Tibial artery (tissue), 4 donors: Measurements from ENCODE around the gene SELENOV.

Experiments
- DNase-seq, 2 donors: peaks; one replicate each; pipeline ENCODE4 v3.0.0-alpha.2; 2019
- H3K27ac ChIP-seq, 2 donors: fragments of 200-600 bp; sonication (generic) in 1 of 2; 1 replicate in 1 of 2; 2 replicates in 1 of 2; pipeline ENCODE4 v1.5.1; 2018 to 2019; ENCODE audit warnings: mild to moderate bottlenecking in 1 of 2
- H3K27me3 ChIP-seq, 2 donors: fragments of 200-600 bp; sonication (generic) in 1 of 2; one replicate each; pipeline versions ENCODE4 v1.5.1 to v1.6.0; 2016 to 2019
- H3K36me3 ChIP-seq, 3 donors: fragments of 200-600 bp; sonication (generic) in 2 of 3; one replicate each; pipeline ENCODE4 v1.5.1; 2016 to 2019; ENCODE audit warnings: mild to moderate bottlenecking in 2 of 3
- H3K4me1 ChIP-seq, 4 donors: fragments of 200-600 bp; sonication (generic) in 2 of 4; 1 replicate in 3 of 4; 2 replicates in 1 of 4; pipeline ENCODE4 v1.5.1; 2016 to 2019
- H3K4me3 ChIP-seq, 2 donors: fragments of 200-600 bp; sonication (generic) in 1 of 2; 1 replicate in 1 of 2; 2 replicates in 1 of 2; pipeline ENCODE4 v1.5.1; 2018 to 2019; ENCODE audit warnings: mild to moderate bottlenecking in 2 of 2
- H3K9me3 ChIP-seq, 3 donors: fragments of 200-600 bp; sonication (generic) in 1 of 3; one replicate each; pipeline ENCODE4 v1.5.1; 2016 to 2019
- CTCF ChIP-seq, 2 experiments: fragments of 200-600 bp in 1 of 2; fragments of 450-650 bp in 1 of 2; IDR thresholded peaks; one replicate each; pipeline ENCODE4 v1.5.1; 2017 to 2019; ENCODE audit warnings: antibody characterized with exemption in 2 of 2, mild to moderate bottlenecking in 1 of 2, moderate library complexity in 1 of 2
- intact Hi-C: fragments of 100-400 bp; cut with DNase I; formaldehyde crosslinking; loops from one replicate; pipeline ENCODE4 v1.15.0; 2023; ENCODE audit warnings: low total_unique reads

The SELENOV gene

DNA sequence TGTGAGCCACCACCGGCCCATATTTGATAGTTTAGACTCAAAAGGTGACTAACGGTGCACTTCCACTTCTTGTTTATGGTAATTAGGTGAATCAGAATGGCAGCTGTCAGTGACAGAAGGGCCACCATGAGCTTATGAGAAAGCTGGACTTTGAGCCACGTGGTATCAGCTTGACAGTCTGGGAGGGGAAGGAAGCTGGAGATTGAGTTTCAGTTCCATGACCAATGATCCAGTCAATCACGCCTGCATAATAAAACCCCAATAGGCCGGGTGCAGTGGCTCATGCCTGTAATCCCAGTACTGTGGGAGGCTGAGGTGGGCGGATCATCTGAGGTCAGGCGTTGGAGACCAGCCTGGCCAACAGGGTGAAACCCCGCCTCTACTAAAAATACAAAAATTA, 9.6 kb downstream of the SELENOV start:
- no peak overlapping the region for H3K27ac ChIP-seq
- H3K4me3 ChIP-seq, result no peak overlapping the region
- peaks cover 0 to 6% (median 0%) of the 10 kb centered on the region in 3 donors for H3K36me3 ChIP-seq
- H3K4me1 ChIP-seq, result no peaks in the 10 kb centered on the region
- intact Hi-C loops, result no loop called here
- no peak for DNase-seq
- no peaks in the 10 kb centered on the region for H3K9me3 ChIP-seq
- TF ChIP-seq CTCF (IDR thresholded peaks at IDR 0.05), result no peak
- H3K27me3 ChIP-seq, result no peaks in the 10 kb centered on the region

GRCh38 chr19:39525205-39525604, 10.3 kb downstream of the SELENOV start:
- intact Hi-C loops, result no loop called here
- Histone ChIP-seq H3K27me3 (no peaks in the 10 kb centered on the region), H3K4me3 (no peak overlapping the region), H3K36me3 (peaks cover 0 to 6% (median 0%) of the 10 kb centered on the region in 3 donors), H3K9me3 (no peaks in the 10 kb centered on the region), H3K27ac (no peak overlapping the region), H3K4me1 (peaks cover 0 to 5% (median 2%) of the 10 kb centered on the region in 4 donors)
- no peak for TF ChIP-seq CTCF (IDR thresholded peaks at IDR 0.05)
- no peak for DNase-seq

DNA sequence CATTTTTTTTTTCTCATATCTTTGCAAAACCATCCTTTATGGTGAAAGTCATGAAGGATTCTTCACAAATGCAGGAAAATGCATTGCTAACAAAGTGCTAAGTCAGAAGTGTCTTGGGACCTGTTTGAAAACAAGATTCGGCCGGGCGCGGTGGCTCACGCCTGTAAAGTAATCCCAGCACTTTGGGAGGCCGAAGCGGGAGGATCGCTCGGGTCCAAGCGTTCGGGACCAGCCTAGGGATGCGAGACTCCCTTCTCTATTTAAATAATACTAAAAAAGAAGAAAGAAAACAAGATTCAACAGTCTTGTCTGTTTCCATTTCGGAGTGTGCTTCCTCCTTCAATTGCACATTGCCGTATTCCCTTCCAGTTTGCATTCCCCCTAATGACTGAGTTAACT, 16.9 kb downstream of the SELENOV start:
- peaks cover 0 to 29% (median 21%) of the 10 kb centered on the region in 4 donors for H3K4me1 ChIP-seq
- peak overlapping the region; percentile 90 to 91 for H3K4me3 ChIP-seq
- peak overlapping the region; percentile 85 to 89 for H3K27ac ChIP-seq
- TF ChIP-seq CTCF (IDR thresholded peaks at IDR 0.05), result no peak
- H3K27me3 ChIP-seq, result no peaks in the 10 kb centered on the region
- DNase-seq, result peak in 1 of 2 donors; percentile 40
- intact Hi-C loops, result loop anchor here (5.0 kb wide), 2 partner anchors 60 to 90 kb away; no protein-coding TSS in a partner anchor
- H3K36me3 ChIP-seq, result peaks cover 0 to 6% (median 0%) of the 10 kb centered on the region in 3 donors
- no peaks in the 10 kb centered on the region for H3K9me3 ChIP-seq

DNA sequence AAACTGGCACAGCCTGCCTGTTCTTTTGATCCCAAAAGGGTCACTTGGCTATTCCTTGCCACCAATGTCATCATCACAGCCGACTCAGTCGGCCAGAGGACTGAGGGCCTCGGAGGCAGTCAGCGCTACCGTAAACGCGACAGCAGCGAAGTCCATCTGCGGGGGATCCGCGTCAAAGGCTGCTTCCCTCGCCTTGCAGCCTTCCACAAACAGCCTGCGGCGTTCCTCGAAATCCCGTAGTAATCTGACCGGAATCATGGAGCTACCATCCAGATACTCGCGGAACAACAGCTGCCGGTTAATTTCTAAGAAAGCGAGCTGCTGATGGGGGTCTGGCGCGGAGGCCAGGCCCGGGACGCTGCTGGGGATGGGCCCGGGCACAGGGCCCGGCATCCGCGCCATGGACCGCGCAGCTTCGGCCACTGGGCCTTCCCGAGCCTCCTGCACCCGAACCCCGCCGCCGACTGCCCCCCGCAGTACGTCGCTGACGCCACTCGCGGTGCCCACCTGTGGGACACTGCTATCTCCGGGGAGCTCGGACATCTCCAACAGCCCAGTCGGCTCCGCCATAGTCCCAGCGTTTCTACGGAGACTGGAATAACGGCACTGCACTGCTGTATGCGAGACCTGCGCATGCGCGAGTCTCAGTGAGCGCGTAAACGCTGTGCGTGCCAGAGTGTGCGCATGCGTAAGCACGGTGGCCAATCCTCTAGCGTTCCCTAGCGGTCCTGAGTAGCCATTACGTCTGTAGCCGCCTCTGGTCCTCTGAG, 17.5 kb downstream of the SELENOV start, which contains the start of gene EID2B:
TSS of gene EID2B (minus strand) at position 620 of the 770 bp plus-strand sequence. CDS start at position 570, 50 bp downstream.
- intact Hi-C loops, result loop anchor here (5.0 kb wide), 2 partner anchors 60 to 90 kb away; no protein-coding TSS in a partner anchor
- TF ChIP-seq CTCF (IDR thresholded peaks at IDR 0.05), result peak; percentile 98 to 99
- H3K27ac ChIP-seq, result peak within 1 kb of the TSS; percentile 85 to 89

GRCh38 chr19:39533003-39533512, 18.1 kb downstream of the SELENOV start:
- no peaks in the 10 kb centered on the region for H3K27me3 ChIP-seq
- H3K4me3 ChIP-seq, result peak overlapping the region; percentile 90 to 91
- no peak for TF ChIP-seq CTCF (IDR thresholded peaks at IDR 0.05)
- no peaks in the 10 kb centered on the region for H3K9me3 ChIP-seq
- H3K4me1 ChIP-seq, result peaks cover 0 to 34% (median 22%) of the 10 kb centered on the region in 4 donors
- DNase-seq, result no peak
- intact Hi-C loops, result loop anchor here (5.0 kb wide), 2 partner anchors 61 to 91 kb away; no protein-coding TSS in a partner anchor
- H3K36me3 ChIP-seq, result no peaks in the 10 kb centered on the region
- H3K27ac ChIP-seq, result peak overlapping the region in 1 of 2 donors; percentile 89

More for the DNA sequence above, 17.5 kb downstream of the SELENOV start, which contains the start of gene EID2B:
- peak; percentile 94 to 96 for DNase-seq
- Histone ChIP-seq H3K9me3 (no peaks in the 10 kb centered on the region), H3K4me1 (peaks cover 0 to 29% (median 21%) of the 10 kb centered on the region in 4 donors), H3K36me3 (peaks cover 0 to 4% (median 0%) of the 10 kb centered on the region in 3 donors), H3K27me3 (no peaks in the 10 kb centered on the region), H3K4me3 (peak within 1 kb of the TSS; percentile 90 to 91)
